CD4-positive, alpha-beta T cell treated with Interleukin-1 beta for 1 hour (primary cell): Measurements from ENCODE around the gene PTPN9.
"Not testable (repeated sequence)": the region's sequence is repeated elsewhere in the genome, so short reads cannot be mapped to it uniquely, and the experiment has no call there.

Source experiments
- DNase-seq, 2 donors: peaks; one replicate each; pipeline ENCODE4 v3.0.0-alpha.2; 2020 to 2022

The PTPN9 gene

GRCh38 chr15:75523011-75523410 lies 56.1 kb downstream of the PTPN9 start:
- DNase-seq: no peak

GRCh38 chr15:75517233-75517632 lies 61.9 kb downstream of the PTPN9 start:
- no peak for DNase-seq

- peak; percentile 6 to 56 for DNase-seq
Measured at GRCh38 chr15:75508840-75509532, 70.1 kb downstream of the PTPN9 start.

- no peak for DNase-seq
Measured at GRCh38 chr15:75502360-75502759, 76.8 kb downstream of the PTPN9 start.

GRCh38 chr15:75493732-75494131 lies 85.4 kb downstream of the PTPN9 start:
- no peak for DNase-seq

GRCh38 chr15:75483961-75484360 lies 95.2 kb downstream of the PTPN9 start:
- no peak for DNase-seq

- DNase-seq: not testable (repeated sequence)
Measured at GRCh38 chr15:75483556-75483955, 95.6 kb downstream of the PTPN9 start.

- no peak for DNase-seq
Measured at GRCh38 chr15:75483106-75483505, 96.0 kb downstream of the PTPN9 start.

GRCh38 chr15:75480463-75480862 lies 98.7 kb downstream of the PTPN9 start:
- DNase-seq: not testable (repeated sequence)

- no peak for DNase-seq
Measured at GRCh38 chr15:75479670-75480069, 99.4 kb downstream of the PTPN9 start.

GRCh38 chr15:75477094-75477493 lies 102.0 kb downstream of the PTPN9 start:
- not testable (repeated sequence) for DNase-seq

- no peak for DNase-seq
Measured at GRCh38 chr15:75468913-75469598, 110.1 kb downstream of the PTPN9 start.

GRCh38 chr15:75460646-75461045 lies 118.5 kb downstream of the PTPN9 start:
- DNase-seq: no peak

GRCh38 chr15:75459581-75459980 lies 119.5 kb downstream of the PTPN9 start:
- DNase-seq: no peak

- no peak for DNase-seq
Measured at GRCh38 chr15:75456710-75457109, 122.4 kb downstream of the PTPN9 start.

- peak; percentile 57 to 64 for DNase-seq
Measured at GRCh38 chr15:75455982-75456531, 123.1 kb downstream of the PTPN9 start.

- peak; percentile 86 to 87 for DNase-seq
Measured at GRCh38 chr15:75455424-75455981, 123.6 kb downstream of the PTPN9 start.

- peak; percentile 84 to 85 for DNase-seq
Measured at GRCh38 chr15:75454471-75455378, 124.4 kb downstream of the PTPN9 start.

- peak; percentile 99 for DNase-seq
Measured at GRCh38 chr15:75453703-75454470, 125.2 kb downstream of the PTPN9 start.

- DNase-seq: peak; percentile 46 to 49
Measured at GRCh38 chr15:75452865-75453702, 126.0 kb downstream of the PTPN9 start.

- DNase-seq: peak; percentile 82 to 84
Measured at GRCh38 chr15:75452364-75452864, 126.7 kb downstream of the PTPN9 start.
